WERI-Rb-1 (cell line): ENCODE results near the gene EDDM13.

ENCODE experiments used
- DNase-seq: peaks from one replicate; pipeline ENCODE4 v3.0.0-alpha.2; 2020
- H3K27ac ChIP-seq: fragments of 250-450 bp; sonication (Bioruptor Pico); 2 replicates; pipeline ENCODE4 v1.5.1; 2020; ENCODE audit warnings: mild to moderate bottlenecking, moderate library complexity
- H3K27me3 ChIP-seq: fragments of 250-450 bp; sonication (Bioruptor Pico); 2 replicates; pipeline ENCODE4 v1.5.1; 2021; ENCODE audit warnings: mild to moderate bottlenecking, low read depth, moderate library complexity; ENCODE audit not compliant: insufficient read depth, severe bottlenecking
- H3K36me3 ChIP-seq: fragments of 250-450 bp; sonication (Bioruptor Pico); 2 replicates; pipeline ENCODE4 v1.5.1; 2020; ENCODE audit warnings: mild to moderate bottlenecking, moderate library complexity
- H3K4me3 ChIP-seq: 2 replicates; pipeline ENCODE4 v1.5.1; 2011; ENCODE audit warnings: low read depth, mild to moderate bottlenecking, control low read depth, low read length
- H3K9me3 ChIP-seq: fragments of 250-450 bp; sonication (Bioruptor Pico); 2 replicates; pipeline ENCODE4 v1.5.1; 2021; ENCODE audit warnings: mild to moderate bottlenecking, moderate library complexity; ENCODE audit not compliant: severe bottlenecking
- TF ChIP-seq, protein P1 (sequence below): IDR thresholded peaks from 2 replicates; pipeline ENCODE4 v1.5.1; 2011; ENCODE audit warnings: low read depth, mild to moderate bottlenecking, control low read depth, inconsistent platforms, low read length

The EDDM13 gene

DNA sequence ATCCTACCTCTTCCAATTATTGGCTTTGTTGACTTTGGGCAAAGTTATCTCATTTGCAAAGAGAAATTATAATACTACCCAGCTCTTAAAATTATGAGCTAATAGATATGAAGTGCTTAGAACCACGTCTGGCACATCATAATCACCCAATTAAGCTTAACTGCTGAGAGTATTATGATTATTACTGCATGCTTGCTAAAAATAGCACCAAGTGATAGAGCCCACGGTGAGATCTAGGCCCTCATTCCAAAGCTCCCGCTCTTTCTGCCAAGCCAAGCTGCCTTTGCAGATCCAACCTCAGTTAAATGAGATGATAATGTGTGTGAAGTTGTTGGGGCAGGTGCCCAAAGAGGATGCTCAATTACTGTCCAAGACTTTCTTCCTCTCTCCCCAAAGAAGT lies 6.5 kb upstream of the EDDM13 start:
- no peak for DNase-seq
- Histone ChIP-seq H3K9me3 (no peaks in the 10 kb centered on the region), H3K36me3 (no peaks in the 10 kb centered on the region), H3K4me3 (no peak overlapping the region), H3K27ac (no peak overlapping the region), H3K27me3 (no peaks in the 10 kb centered on the region)
- TF ChIP-seq, protein P1, sequence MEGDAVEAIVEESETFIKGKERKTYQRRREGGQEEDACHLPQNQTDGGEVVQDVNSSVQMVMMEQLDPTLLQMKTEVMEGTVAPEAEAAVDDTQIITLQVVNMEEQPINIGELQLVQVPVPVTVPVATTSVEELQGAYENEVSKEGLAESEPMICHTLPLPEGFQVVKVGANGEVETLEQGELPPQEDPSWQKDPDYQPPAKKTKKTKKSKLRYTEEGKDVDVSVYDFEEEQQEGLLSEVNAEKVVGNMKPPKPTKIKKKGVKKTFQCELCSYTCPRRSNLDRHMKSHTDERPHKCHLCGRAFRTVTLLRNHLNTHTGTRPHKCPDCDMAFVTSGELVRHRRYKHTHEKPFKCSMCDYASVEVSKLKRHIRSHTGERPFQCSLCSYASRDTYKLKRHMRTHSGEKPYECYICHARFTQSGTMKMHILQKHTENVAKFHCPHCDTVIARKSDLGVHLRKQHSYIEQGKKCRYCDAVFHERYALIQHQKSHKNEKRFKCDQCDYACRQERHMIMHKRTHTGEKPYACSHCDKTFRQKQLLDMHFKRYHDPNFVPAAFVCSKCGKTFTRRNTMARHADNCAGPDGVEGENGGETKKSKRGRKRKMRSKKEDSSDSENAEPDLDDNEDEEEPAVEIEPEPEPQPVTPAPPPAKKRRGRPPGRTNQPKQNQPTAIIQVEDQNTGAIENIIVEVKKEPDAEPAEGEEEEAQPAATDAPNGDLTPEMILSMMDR = no peak

DNA sequence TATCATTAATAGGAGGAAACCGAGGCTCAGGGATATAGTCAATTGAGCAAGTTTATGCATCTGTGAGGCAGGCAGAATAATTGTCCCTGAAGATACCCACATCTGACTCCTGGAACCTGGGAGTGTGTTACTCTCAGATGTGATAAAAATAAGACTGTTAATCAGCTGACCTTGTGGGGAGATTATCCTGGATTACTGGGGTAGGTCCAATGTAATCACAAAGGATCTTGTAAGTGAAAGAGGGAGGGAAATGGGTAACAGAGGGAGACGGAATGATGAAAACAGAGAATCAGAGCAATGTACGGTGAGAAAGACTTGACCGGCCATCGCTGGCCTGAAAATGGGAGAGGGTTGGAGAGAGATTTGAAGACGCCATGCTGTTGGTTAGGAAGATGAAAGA lies 3.2 kb upstream of the EDDM13 start:
- TF ChIP-seq, protein P1 = no peak
- no peak overlapping the region for H3K4me3 ChIP-seq
- peak; percentile 31 for DNase-seq

DNA sequence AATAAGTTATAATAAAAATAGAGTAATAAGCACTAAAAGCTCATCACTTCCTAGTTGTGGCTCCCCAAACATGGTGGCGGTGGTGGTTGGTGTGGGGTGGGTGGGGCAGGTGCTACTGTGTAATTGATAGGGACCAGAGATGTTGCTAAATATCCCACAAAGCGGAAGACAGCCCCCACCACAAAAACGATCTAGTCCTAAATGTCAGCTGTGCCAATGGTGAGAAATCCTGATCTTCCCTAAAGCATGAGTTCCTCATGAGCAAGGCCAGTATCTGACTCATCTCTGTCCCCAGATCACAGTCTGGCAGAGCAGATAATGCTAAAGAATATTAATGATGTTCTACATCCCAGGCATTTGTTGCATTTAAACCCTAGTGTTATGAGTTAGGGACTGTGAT lies 1.9 kb upstream of the EDDM13 start:
- DNase-seq = no peak
- no peak overlapping the region for H3K4me3 ChIP-seq
- TF ChIP-seq, protein P1 = no peak
- H3K27me3 ChIP-seq = no peaks in the 10 kb centered on the region
- H3K36me3 ChIP-seq = no peaks in the 10 kb centered on the region
- H3K9me3 ChIP-seq = no peaks in the 10 kb centered on the region
- no peak overlapping the region for H3K27ac ChIP-seq

More for the DNA sequence above, 3.2 kb upstream of the EDDM13 start:
- Histone ChIP-seq H3K27me3 (no peaks in the 10 kb centered on the region), H3K9me3 (no peaks in the 10 kb centered on the region), H3K36me3 (no peaks in the 10 kb centered on the region), H3K27ac (no peak overlapping the region)

DNA sequence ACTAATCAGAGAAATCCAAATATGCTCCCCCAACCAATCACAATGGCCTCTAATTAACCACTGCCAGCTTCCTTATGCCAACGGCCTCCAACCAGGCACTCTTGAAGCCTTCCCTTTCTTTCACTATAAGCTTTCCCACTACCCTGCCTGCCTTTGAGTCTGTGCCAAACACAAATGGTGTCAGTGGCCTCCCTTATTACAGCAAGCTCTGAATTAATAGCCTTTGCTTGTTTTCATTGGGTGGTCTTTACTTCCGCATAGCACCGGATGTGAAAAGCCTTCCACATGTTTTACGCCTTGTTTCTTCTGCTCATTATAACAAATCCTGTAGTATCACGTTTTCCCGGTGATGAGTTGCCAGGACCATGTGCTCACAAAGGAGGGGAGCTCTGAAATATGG lies 1.4 kb upstream of the EDDM13 start:
- TF ChIP-seq, protein P1 = no peak
- DNase-seq = no peak
- H3K36me3 ChIP-seq = no peaks in the 10 kb centered on the region

DNA sequence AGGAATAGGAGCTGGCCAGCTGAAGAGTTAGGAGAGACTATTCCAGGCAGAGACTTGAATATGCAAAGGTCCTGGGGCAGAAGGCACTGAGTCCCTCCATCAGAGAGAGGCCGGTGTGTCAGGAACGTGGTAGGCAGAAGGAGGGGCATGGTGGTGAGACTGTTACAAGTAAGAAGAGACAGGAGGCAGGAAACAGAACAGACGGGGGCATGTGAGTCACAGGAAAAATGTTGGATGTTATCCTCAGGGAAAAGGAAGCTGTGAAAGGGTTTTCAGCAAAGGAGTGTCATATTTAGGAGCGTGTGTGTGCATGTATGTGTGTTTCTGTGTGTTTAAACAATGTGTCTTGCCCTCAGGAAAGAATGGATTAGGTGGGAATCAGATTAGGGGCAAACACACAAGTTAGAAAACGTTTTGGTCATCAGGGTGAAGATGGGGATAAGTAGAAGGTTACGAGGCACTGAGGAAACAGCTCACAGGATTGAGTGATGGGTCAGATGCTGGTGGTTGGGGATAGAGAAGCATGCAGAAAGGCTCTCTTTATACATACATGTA lies 1.1 kb downstream of the EDDM13 start:
- no peaks in the 10 kb centered on the region for H3K36me3 ChIP-seq
- DNase-seq = no peak
- TF ChIP-seq, protein P1 = no peak
- H3K27ac ChIP-seq = no peak overlapping the region
- H3K9me3 ChIP-seq = no peaks in the 10 kb centered on the region
- no peaks in the 10 kb centered on the region for H3K27me3 ChIP-seq
- no peak overlapping the region for H3K4me3 ChIP-seq

More for the DNA sequence above, 1.4 kb upstream of the EDDM13 start:
- no peak overlapping the region for H3K4me3 ChIP-seq
- H3K27me3 ChIP-seq = no peaks in the 10 kb centered on the region
- H3K9me3 ChIP-seq = no peaks in the 10 kb centered on the region
- H3K27ac ChIP-seq = no peak overlapping the region

DNA sequence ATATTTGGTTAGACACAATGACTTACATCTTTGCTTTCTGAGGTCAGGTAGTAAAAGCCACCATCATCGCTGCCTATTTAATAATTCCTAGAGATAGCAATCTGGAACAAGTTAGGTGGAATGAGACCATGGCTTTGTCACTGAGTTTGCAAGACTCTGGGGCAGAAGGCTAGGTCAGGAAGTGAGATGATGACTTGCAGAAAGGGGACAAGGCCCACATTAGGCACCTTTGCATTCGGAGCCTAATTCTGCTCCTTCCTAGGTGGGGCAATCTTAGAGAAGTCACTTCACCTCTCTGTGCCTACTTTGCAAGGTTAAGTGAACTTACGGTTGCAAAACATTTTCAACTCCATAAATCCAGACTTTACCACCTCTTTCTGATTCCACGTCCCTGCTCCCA lies 10.3 kb downstream of the EDDM13 start:
- TF ChIP-seq, protein P1 = no peak

More for the DNA sequence above, 10.3 kb downstream of the EDDM13 start:
- H3K9me3 ChIP-seq = no peaks in the 10 kb centered on the region
- H3K27ac ChIP-seq = no peak overlapping the region
- H3K36me3 ChIP-seq = no peaks in the 10 kb centered on the region
- H3K4me3 ChIP-seq = no peak overlapping the region
- DNase-seq = no peak
- no peaks in the 10 kb centered on the region for H3K27me3 ChIP-seq
